RWPE1 (cell line): Measurements from ENCODE around the gene TMEM154.
A peak's percentile ranks its signal among the peaks of the same experiment; 100 is the strongest.

ENCODE experiments used
- CTCF ChIA-PET: fragments of 350-600 bp; sonication (Branson Sonifier 250); formaldehyde crosslinking; extraction: SDS; loops from one replicate; lab custom pipeline; 2021; lab: Yijun Ruan, JAX
- POLR2A ChIA-PET: fragments of 400-600 bp; formaldehyde crosslinking; extraction: SDS; loops from one replicate; lab custom pipeline; 2020; ENCODE audit warnings: antibody characterized with exemption; ENCODE audit not compliant: low non-redundant PET; lab: Yijun Ruan, JAX
- DNase-seq: peaks from one replicate; pipeline ENCODE4 v3.0.0; 2012; ENCODE audit warnings: low spot score
- H3K27ac ChIP-seq: fragments of 450-650 bp; 2 replicates; pipeline ENCODE4 v1.5.1; 2017
- TF ChIP-seq, protein P1 (sequence below): fragments of 450-650 bp; conservative IDR thresholded peaks from 2 replicates; pipeline ENCODE4 v1.5.1; 2017; ENCODE audit warnings: low read depth, mild to moderate bottlenecking

Gene TMEM154

DNA sequence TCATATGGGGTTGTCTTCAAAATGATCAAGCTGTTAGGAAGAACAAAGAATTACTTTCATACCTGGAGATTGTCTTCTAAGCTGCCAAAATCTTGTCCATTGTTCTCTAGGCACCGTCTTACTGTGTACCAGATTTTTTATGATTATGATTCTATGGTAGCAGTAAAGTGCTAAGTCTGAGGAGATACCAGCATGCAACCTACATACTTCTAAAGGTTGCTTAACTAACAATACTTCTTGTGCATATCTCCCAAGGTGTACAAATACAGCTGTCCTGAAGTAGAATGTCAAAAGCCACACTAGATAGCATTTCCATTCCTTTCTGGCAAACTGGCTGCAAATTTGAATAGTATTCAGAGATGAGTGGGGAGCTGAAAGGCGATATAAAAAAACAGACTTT is 81.3 kb downstream of the TMEM154 start:
- no peak overlapping the region for H3K27ac ChIP-seq
- no peak for DNase-seq
- ChIA-PET POLR2A (no interaction called here), CTCF (interaction anchor here (0.5 kb wide), 2 partner anchors 276 to 824 kb away, joined by 3 read pairs; no protein-coding TSS in a partner anchor)
- TF ChIP-seq, protein P1, sequence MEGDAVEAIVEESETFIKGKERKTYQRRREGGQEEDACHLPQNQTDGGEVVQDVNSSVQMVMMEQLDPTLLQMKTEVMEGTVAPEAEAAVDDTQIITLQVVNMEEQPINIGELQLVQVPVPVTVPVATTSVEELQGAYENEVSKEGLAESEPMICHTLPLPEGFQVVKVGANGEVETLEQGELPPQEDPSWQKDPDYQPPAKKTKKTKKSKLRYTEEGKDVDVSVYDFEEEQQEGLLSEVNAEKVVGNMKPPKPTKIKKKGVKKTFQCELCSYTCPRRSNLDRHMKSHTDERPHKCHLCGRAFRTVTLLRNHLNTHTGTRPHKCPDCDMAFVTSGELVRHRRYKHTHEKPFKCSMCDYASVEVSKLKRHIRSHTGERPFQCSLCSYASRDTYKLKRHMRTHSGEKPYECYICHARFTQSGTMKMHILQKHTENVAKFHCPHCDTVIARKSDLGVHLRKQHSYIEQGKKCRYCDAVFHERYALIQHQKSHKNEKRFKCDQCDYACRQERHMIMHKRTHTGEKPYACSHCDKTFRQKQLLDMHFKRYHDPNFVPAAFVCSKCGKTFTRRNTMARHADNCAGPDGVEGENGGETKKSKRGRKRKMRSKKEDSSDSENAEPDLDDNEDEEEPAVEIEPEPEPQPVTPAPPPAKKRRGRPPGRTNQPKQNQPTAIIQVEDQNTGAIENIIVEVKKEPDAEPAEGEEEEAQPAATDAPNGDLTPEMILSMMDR = no peak

DNA sequence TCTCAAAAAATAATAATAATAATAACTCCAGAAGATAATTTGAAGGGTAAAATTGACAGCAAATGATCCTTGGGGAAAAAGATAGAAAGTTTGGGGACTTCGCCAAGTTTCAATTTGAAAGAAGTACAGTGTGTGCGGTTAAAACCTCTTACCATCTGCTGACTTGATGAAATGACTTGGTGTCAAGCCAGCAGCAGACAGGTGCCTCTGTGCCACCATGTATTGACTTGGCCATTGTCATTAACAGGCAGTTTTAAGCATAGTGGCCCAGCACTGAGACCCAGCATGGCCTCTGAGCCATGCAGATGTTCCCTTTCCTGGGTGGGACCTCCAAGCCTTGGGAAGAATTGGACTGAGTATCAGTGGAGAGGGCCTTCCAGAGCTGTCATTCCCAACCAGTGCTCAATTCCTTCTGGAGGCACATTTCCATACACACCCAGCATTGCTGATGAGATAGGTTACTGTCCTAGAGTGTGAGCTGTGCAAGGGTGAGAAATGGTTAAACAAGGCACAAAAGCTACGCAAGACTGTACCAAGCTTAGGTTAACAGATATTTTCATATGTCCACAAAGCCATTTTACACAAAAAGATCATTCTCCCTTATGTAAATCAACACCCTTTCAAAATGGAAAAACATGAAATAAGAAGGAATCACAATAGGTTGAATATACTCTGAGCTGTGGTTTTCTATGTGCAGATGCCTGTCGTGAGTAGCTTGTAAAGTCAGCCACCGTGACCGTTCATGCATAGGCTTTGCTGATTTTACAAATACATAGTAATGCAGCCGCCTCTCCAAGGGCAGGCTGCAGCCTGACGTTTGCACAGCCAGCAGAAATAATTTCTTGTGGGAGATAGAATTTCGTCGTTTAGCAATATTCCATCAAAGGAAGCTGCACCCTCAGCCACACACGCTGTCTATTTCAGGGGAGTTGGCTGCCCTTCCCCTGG is 84.5 kb downstream of the TMEM154 start:
- ChIA-PET POLR2A (no interaction called here), CTCF (interaction anchor here (0.6 to 0.7 kb wide), 3 partner anchors 45 to 1638 kb away, joined by 3 read pairs; no protein-coding TSS in a partner anchor)
- TF ChIP-seq, protein P1 = no peak
- DNase-seq = no peak
- H3K27ac ChIP-seq = peak overlapping the region; percentile 69

DNA sequence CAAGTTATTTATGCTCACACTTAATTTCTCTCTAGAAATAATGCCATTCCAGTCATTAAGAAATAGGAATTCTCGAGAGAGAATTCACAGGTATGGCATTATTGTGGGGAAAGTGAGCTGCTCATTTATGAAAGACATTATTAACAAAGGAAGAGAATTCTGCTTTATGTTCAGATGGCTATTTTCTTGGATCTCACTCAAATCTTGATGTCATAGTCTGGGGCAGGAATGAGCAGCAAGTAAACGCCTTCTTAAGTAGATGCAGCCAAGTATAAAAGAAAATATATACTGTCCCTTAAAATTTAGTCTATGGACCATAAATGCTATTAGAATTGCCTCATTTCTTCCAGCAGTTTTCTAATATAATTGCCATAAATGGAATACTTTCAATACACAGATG is 85.7 kb downstream of the TMEM154 start:
- no peak overlapping the region for H3K27ac ChIP-seq
- no peak for DNase-seq
- CTCF ChIA-PET = no interaction called here
- TF ChIP-seq, protein P1 = no peak
- POLR2A ChIA-PET = no interaction called here

DNA sequence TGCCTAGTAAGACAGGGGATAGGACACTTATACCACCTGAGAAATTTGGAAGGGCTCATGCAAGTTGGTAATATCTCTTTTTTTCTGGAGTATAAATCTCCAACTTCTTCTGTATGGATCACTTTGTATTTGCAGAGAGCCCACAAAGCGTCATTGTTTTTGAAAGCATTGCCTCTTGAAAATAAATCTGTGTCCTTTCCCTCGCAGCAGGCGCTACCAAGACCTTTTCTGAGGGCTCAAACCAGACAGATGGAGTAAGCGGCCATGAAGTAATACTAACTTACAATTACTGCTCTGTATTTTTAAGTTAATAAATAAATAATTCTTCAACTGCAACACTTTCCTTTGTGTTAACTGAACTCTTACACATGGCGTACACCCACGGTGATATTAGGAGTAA is 87.9 kb downstream of the TMEM154 start:
- TF ChIP-seq, protein P1 = no peak
- POLR2A ChIA-PET = no interaction called here
- no peak overlapping the region for H3K27ac ChIP-seq
- DNase-seq = no peak
- CTCF ChIA-PET = no interaction called here

DNA sequence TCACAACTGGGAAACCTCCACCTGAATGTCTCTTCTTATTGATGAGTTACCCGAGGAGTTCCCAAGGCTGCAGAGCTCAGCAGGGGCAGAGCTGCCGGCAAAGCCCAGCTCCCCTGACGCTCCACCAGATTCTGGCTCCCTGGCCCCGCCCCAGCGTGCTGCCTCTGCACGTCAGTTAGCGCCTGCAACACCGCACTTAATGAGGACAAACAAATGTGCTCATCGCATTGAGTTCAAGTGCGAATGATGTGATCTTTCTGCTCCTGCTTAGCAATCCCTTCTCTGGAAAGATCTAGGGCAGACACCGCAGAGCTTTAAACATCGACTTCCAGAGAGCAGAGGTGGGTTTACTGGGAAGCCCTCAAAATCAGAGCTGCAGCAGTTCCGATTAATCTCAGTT is 88.4 kb downstream of the TMEM154 start:
- DNase-seq = no peak
- ChIA-PET CTCF (no interaction called here), POLR2A (no interaction called here)
- TF ChIP-seq, protein P1 = no peak
- peak overlapping the region; percentile 79 for H3K27ac ChIP-seq

DNA sequence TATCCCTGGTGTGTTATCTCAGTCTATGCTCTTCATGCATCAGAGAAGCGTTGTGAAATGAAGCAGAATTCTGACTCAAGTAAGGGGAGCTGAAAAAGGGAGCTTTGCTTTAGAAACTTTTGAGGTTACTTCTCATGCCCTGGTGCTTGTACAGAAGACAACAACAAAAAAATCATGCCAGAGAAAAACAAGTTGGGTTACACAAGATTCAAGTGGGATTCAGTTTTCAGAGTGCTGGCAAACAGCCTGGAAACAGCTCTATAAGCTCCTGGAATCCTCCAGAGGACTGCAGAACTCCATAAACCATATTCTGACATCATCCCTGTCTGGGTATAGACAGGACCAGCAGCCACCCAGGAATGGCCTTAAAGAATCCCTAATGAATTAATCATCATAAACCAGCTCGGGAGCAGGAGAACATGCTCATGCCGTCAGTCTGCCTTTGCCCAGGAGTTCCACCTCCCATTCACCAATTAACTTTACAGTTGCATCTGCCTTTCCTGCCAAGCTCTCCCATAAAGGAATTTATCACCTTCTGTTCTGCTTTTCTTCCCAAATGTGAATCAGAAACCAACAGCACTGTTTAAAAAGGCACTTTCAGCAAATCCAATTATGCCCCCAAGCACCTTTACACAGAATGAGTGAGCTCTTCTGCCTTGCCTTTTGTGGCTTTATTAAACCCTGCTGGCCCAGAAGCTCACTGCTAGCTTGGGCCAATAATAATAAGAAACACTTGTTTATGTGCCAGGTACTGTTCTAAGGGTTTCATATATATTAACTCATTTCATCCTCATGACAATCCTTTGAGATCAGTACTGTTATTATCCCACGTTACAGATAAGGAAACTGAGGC is 89.4 kb downstream of the TMEM154 start:
- peak; percentile 85 for DNase-seq
- peak overlapping the region; percentile 79 for H3K27ac ChIP-seq
- CTCF ChIA-PET = interaction anchor here (0.9 to 1.4 kb wide), 2 partner anchors 12 to 51 kb away, joined by 3 read pairs; no protein-coding TSS in a partner anchor
- TF ChIP-seq, protein P1 = no peak
- POLR2A ChIA-PET = no interaction called here
